ENCODE measurements around the gene PDPN. TPM values are rescaled to one million over a fixed set of nuclear protein-coding genes. Genes with fewer than 3 reads are reported as not detected.

The PDPN gene
- total RNA-seq, 2 donors from 2014 or later = 29.9 to 43.2 TPM

GRCh38 chr1:13604721-13605120 is 21.1 kb downstream of the PDPN start:
- Histone ChIP-seq H3K4me1 (ENCODE audit: control insufficient read depth, insufficient read depth, low read length) (no peaks in the 10 kb centered on the region), H3K27ac (ENCODE audit: low read depth, low read length) (no peak overlapping the region), H3K36me3 (ENCODE audit: control insufficient read depth, insufficient read depth, low read length) (no peaks in the 10 kb centered on the region), H3K9ac (ENCODE audit: extremely low read depth, low read length, poor library complexity, severe bottlenecking) (no peak overlapping the region), H3K9me3 (ENCODE audit: control insufficient read depth, low read length) (no peaks in the 10 kb centered on the region), H3K4me3 (ENCODE audit: low read length) (no peak overlapping the region), H3K27me3 (ENCODE audit: control insufficient read depth, insufficient read depth, low read length, poor library complexity, severe bottlenecking) (no peaks in the 10 kb centered on the region)
- peaks cover 18% of the 10 kb centered on the region for H3K36me3 Mint-ChIP-seq (ENCODE audit: low read depth)
- H3K4me3 Mint-ChIP-seq = no peak overlapping the region
- peaks cover 11% of the 10 kb centered on the region for H3K4me1 Mint-ChIP-seq
- H3K9me3 Mint-ChIP-seq = no peaks in the 10 kb centered on the region
- H3K27ac Mint-ChIP-seq = no peak overlapping the region
- 93 to 100% methylated on average over 3 of the region's 3 CpGs for WGBS, 2 experiments (ENCODE audit: insufficient coverage in 1 of 2, insufficient read length in 1 of 2)
- TF ChIP-seq CTCF (conservative IDR thresholded peaks at IDR 0.05) = no peak
- H3K27me3 Mint-ChIP-seq (ENCODE audit: insufficient read depth) = no peaks in the 10 kb centered on the region
- no peak for DNase-seq

- no peaks in the 10 kb centered on the region for H3K27me3 ChIP-seq (ENCODE audit: control insufficient read depth, insufficient read depth, low read length, poor library complexity, severe bottlenecking)
- H3K9me3 ChIP-seq (ENCODE audit: control insufficient read depth, low read length) = no peaks in the 10 kb centered on the region
- Mint-ChIP-seq H3K4me1 (peaks cover 11% of the 10 kb centered on the region), H3K27me3 (ENCODE audit: insufficient read depth) (no peaks in the 10 kb centered on the region), H3K9me3 (no peaks in the 10 kb centered on the region), H3K36me3 (ENCODE audit: low read depth) (peaks cover 20% of the 10 kb centered on the region), H3K27ac (no peak overlapping the region), H3K4me3 (no peak overlapping the region)
- DNase-seq = no peak
- H3K4me3 ChIP-seq (ENCODE audit: low read length) = no peak overlapping the region
- no peaks in the 10 kb centered on the region for H3K4me1 ChIP-seq (ENCODE audit: control insufficient read depth, insufficient read depth, low read length)
- no peak overlapping the region for H3K27ac ChIP-seq (ENCODE audit: low read depth, low read length)
- H3K36me3 ChIP-seq (ENCODE audit: control insufficient read depth, insufficient read depth, low read length) = no peaks in the 10 kb centered on the region
- no peak overlapping the region for H3K9ac ChIP-seq (ENCODE audit: extremely low read depth, low read length, poor library complexity, severe bottlenecking)
- WGBS, 2 experiments (ENCODE audit: insufficient coverage in 1 of 2, insufficient read length in 1 of 2) = 92 to 100% methylated on average over 1 of the region's 1 CpG
- TF ChIP-seq CTCF (conservative IDR thresholded peaks at IDR 0.05) = no peak
These were observed 21.5 kb downstream of the PDPN start for GRCh38 chr1:13605159-13605558.

GRCh38 chr1:13607002-13607401 is 23.4 kb downstream of the PDPN start:
- Mint-ChIP-seq H3K9me3 (no peaks in the 10 kb centered on the region), H3K4me3 (no peak overlapping the region), H3K27me3 (ENCODE audit: insufficient read depth) (no peaks in the 10 kb centered on the region), H3K27ac (no peak overlapping the region), H3K36me3 (ENCODE audit: low read depth) (peaks cover 35% of the 10 kb centered on the region), H3K4me1 (peaks cover 11% of the 10 kb centered on the region)
- no peak for TF ChIP-seq CTCF (conservative IDR thresholded peaks at IDR 0.05)
- 94 to 100% methylated on average over 6 to 7 of the region's 8 CpGs for WGBS, 2 experiments (ENCODE audit: insufficient coverage in 1 of 2, insufficient read length in 1 of 2)
- Histone ChIP-seq H3K9ac (ENCODE audit: extremely low read depth, low read length, poor library complexity, severe bottlenecking) (no peak overlapping the region), H3K27ac (ENCODE audit: low read depth, low read length) (no peak overlapping the region), H3K36me3 (ENCODE audit: control insufficient read depth, insufficient read depth, low read length) (no peaks in the 10 kb centered on the region), H3K4me3 (ENCODE audit: low read length) (no peak overlapping the region), H3K4me1 (ENCODE audit: control insufficient read depth, insufficient read depth, low read length) (no peaks in the 10 kb centered on the region), H3K9me3 (ENCODE audit: control insufficient read depth, low read length) (no peaks in the 10 kb centered on the region), H3K27me3 (ENCODE audit: control insufficient read depth, insufficient read depth, low read length, poor library complexity, severe bottlenecking) (no peaks in the 10 kb centered on the region)
- no peak for DNase-seq
